ENCODE data around the gene CKB.
A peak's percentile ranks its signal among the peaks of the same experiment; 100 is the strongest.

CKB gene

DNA sequence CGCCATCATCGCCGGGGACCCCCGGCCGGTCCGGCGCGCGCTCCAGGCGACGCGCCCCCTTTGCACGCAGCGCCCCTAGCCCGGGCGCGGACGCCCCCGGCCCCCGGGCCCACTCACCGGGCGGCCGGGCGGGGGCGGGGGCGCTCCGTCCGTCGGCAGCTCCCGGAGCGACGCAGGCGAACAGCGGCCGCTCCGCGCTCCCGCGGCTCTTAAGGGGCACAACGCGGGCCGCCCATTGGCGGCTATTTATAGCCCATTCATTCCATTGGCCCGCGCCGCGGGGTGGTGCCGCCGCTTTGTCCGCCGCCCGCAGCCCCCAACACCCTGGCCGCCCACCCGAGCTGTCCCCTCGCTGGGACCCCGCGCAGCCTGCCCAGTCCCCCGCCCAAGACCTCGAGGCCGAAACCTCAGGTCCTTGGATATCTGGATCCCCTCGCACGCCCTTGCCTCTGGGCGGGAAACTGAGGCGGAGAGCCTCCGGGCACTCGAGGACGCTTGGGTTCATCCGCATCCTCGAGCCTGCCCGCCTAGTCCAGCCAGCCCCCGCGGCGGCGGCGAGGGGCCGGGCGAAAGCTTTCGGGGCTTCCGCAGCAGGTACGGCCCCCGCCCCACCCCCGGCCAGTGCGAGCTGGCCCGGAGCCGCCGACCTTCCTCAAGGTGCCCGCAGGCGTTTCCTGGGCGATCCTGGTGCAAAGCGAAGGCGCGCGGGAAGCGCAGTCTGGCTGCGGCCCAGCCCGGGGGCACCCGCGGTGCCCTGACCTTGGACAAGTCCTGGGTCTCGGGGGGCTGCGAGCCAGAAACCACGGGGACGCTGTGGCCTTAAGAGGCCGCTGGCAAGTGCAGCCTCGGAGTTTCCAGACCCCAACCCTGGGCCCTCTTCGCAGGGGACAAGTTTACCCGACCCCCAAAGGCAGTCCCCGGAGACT is at the start of gene CKB:
TSS of gene CKB (minus strand) at position 182 of the 926 bp plus-strand sequence. CDS start 337 bp downstream, outside the sequence.
- peak; percentile 81 for DNase-seq

DNA sequence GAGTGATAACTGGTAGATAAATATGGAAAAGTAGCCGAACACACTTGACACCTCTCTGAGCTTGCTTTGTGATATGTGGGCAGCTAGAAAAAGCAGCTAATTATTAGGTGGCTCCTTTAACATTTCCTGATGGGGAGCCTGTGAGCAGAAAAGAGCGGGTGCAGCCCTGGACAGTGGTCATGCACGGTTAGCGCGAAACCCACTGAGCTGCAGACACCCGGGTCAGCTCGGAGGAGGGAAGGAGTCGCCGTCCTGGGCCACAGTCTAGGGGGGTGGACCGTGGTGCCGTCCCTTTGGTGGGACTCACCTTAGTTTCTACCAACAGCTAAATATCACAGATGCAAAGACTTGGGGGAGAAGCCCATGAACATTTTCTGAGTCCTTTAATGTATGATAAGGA is 46.8 kb upstream of the CKB start:
- DNase-seq = no peak

GRCh38 chr14:103568952-103569351 is 46.3 kb upstream of the CKB start:
- DNase-seq = no peak

DNA sequence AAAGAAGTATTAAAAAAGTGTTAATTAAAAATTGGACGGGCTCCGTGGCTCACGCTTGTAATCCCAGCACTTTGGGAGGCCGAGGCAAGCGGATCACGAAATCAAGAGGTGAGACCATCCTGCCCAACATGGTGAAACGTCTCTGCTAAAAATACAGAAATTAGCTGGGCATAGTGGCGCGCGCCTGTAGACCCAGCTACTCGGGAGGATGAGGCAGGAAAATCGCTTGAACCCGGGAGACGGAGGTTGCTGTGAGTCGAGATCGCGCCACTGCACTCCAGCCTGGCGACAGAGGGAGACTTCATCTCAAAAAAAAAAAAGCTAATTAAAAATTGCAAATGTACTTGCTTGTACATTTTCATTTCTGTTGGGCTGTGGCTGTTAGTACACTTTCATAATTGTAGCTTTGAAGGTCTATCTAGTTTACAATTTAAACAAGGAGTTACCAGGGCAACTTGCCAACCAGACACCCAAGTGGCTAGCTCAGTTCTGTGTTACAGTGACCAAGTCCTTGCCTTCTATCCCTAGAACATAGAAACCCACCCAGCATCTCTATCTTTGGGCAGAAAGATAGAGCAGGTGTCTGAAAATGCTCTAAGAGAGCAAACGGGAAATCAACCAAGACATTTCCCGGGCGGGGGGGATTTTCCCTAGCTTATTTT is 41.3 kb upstream of the CKB start:
- DNase-seq = no peak

DNA sequence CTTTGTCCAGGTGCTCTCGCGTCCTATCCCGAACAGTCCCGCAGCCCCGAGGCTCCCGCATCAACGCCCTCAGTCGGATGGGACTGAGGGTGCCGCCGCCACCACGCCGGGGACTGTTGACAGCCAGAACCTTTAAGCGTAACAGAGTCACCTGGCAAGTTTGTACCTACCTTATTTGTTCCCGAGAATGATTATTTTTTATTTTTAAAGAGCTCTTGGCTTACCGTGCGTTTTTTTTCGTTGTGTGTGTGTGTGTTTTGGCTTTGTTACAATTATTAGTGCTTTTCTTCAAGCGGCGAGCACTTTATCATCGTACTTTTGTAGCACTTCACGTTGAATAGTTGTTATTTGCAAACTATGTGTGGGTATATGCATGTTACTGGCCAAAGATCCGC is 40.6 kb upstream of the CKB start:
- no peak for DNase-seq

GRCh38 chr14:103562429-103563225 is 40.0 kb upstream of the CKB start, which contains the start of the genes BAG5 and COA8:
Gene BAG5 (minus strand): TSS chr14:103562657. CDS start chr14:103561164, 1,493 bp downstream.
Gene COA8 (plus strand): TSS chr14:103562960. CDS start chr14:103563002, 42 bp downstream.
- peak; percentile 95 for DNase-seq

- peak; percentile 63 for DNase-seq
Observed at GRCh38 chr14:103562179-103562428, 39.5 kb upstream of the CKB start.

GRCh38 chr14:103561381-103562178 is 39.0 kb upstream of the CKB start:
- DNase-seq = no peak

GRCh38 chr14:103560691-103561090 is 38.1 kb upstream of the CKB start:
- no peak for DNase-seq

- no peak for DNase-seq
Observed at GRCh38 chr14:103559766-103560165, 37.1 kb upstream of the CKB start.

GRCh38 chr14:103558071-103558882 is 35.6 kb upstream of the CKB start:
- no peak for DNase-seq

DNA sequence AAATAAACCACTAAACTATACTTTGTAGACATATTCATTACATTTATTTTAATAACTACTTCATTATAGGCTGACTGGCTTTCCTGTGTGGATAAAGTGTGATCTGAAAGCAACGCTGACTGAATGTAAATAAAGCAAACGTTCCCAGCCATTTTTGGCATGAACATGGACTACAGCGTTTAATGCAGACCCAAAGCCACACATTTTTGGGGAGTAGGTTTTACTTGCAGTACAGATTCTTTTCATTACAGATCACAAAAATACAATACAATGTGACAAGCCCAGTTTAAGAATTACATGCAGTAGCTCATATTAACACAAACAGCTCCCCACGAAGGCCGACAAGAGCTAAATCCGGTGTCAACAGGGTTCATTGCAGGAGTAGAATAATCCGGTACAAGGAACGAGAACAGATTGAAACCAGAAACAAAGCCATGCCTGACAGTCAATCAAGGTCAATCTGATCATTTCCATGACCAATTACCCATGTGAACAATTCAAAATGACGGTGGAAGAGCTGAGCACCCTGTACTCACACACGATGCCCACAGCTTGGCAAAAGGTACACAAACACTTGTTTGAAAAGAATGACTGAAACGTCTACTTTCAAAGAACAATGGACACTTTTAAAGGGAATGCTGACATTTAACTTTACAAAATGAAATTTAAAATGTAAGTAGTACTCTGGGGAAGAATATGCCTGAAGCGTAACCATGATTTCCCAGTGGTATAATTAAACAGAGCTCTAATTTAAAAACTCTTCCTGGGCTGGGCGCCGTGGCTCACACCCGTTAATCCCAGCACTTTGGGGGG is 34.5 kb upstream of the CKB start:
- DNase-seq = no peak

- no peak for DNase-seq
Observed at GRCh38 chr14:103555559-103556337, 33.1 kb upstream of the CKB start.

DNA sequence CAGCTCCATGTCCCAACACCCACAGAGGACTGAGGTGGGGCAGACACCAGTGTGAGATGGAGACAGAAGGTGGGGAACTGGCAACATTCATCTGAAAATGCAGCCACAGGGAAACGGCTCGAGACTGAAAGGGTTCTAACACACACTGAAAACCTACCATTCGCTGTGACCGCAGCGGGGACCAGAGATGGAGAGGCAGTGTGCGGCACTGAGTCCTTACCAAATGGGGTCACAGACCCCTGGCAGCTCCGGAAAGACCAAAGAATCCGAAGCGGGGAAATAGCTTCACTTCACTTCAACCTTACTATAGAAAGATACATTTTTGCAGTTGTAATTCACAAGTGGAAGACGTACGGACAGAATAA is 30.2 kb upstream of the CKB start:
- DNase-seq = no peak

GRCh38 chr14:103552011-103552845 is 29.6 kb upstream of the CKB start:
- no peak for DNase-seq

GRCh38 chr14:103551338-103551762 is 28.7 kb upstream of the CKB start:
- DNase-seq = no peak

DNA sequence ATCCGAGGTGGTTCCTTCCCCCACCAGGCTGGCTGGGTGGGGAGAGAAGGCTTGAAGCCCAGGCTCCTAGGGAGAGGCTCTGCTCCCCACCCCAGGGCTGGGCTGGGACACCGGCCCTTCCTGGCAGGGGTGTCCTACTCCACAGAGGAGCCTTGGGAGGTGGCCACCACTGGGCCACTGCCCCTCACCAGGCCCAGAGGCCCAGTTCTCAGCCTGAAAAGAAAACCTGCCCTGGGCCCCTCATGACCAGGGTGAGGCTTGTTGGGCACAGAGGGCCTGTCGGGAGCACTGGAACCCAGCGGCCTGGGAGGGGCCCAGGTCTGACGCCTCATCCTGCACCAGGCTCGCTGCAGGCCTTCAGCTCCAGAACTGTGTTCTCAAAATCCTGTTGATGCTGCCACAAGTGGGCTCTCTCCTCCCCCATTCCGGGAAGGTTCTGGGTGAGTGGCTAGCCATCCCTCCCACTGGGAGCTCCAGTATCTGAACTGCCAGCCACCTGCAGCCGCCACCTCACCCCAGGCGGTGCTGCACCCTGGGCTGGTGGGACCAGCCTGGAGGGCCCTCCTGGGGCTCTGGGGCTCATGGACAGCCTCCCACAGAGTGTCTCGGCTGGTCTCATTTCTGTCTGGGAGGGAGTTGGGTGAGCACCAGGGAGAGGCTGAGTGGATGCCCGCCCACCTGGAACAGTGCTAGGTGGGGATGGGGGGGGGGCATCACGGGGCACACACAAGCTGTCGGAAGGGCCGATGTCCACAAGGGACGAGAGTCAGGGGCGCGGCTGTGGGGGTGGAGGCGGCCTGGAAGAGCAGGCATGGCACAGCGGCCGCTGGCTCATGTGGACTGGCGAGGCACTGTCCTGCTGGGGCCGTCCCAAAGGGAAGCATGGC is 28.1 kb upstream of the CKB start:
- no peak for DNase-seq
